Measurements from ENCODE around the gene CLEC10A.

DNA sequence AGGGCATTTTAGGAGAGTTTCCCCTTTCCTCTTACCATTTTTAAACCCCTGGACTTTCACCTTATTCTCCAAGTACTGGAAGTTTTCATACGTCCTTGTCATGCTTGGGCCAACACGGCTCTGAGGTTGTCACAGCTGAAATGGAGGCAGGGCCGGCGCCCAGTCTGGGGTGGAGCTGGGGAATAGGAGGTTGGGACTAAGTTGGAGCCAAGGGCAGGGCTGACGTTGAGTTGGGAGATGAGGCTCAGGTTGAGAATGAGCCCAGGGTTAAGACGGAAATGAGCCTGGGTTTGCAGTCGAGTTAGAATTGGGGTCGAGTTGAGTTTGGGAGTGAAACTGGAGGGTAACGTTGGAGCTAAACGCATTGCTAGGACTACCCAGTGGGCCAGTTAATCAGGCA, 1.3 kb downstream of the CLEC10A start:
- TF ChIP-seq, protein P1, sequence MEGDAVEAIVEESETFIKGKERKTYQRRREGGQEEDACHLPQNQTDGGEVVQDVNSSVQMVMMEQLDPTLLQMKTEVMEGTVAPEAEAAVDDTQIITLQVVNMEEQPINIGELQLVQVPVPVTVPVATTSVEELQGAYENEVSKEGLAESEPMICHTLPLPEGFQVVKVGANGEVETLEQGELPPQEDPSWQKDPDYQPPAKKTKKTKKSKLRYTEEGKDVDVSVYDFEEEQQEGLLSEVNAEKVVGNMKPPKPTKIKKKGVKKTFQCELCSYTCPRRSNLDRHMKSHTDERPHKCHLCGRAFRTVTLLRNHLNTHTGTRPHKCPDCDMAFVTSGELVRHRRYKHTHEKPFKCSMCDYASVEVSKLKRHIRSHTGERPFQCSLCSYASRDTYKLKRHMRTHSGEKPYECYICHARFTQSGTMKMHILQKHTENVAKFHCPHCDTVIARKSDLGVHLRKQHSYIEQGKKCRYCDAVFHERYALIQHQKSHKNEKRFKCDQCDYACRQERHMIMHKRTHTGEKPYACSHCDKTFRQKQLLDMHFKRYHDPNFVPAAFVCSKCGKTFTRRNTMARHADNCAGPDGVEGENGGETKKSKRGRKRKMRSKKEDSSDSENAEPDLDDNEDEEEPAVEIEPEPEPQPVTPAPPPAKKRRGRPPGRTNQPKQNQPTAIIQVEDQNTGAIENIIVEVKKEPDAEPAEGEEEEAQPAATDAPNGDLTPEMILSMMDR (optimal IDR thresholded peaks at IDR 0.05 in 1 of 3, IDR thresholded peaks at IDR 0.05 in 1 of 3, conservative IDR thresholded peaks at IDR 0.05 in 1 of 3; ENCODE audit: extremely low read depth in 1 of 3, insufficient read depth in 2 of 3, low read length in 3 of 3), result no peak
- no peak for TF ChIP-seq EZH2 (IDR thresholded peaks at IDR 0.05; ENCODE audit: low read length)
